RWPE1 (cell line): ENCODE results near the gene COL20A1.

Experiments
- CTCF ChIA-PET: fragments of 350-600 bp; sonication (Branson Sonifier 250); formaldehyde crosslinking; extraction: SDS; loops from one replicate; lab custom pipeline; 2021; lab: Yijun Ruan, JAX
- POLR2A ChIA-PET: fragments of 400-600 bp; formaldehyde crosslinking; extraction: SDS; loops from one replicate; lab custom pipeline; 2020; ENCODE audit warnings: antibody characterized with exemption; ENCODE audit not compliant: low non-redundant PET; lab: Yijun Ruan, JAX
- DNase-seq: peaks from one replicate; pipeline ENCODE4 v3.0.0; 2012; ENCODE audit warnings: low spot score
- H3K27ac ChIP-seq: fragments of 450-650 bp; 2 replicates; pipeline ENCODE4 v1.5.1; 2017
- TF ChIP-seq, protein P1 (sequence below): fragments of 450-650 bp; conservative IDR thresholded peaks from 2 replicates; pipeline ENCODE4 v1.5.1; 2017; ENCODE audit warnings: low read depth, mild to moderate bottlenecking

Gene COL20A1

DNA sequence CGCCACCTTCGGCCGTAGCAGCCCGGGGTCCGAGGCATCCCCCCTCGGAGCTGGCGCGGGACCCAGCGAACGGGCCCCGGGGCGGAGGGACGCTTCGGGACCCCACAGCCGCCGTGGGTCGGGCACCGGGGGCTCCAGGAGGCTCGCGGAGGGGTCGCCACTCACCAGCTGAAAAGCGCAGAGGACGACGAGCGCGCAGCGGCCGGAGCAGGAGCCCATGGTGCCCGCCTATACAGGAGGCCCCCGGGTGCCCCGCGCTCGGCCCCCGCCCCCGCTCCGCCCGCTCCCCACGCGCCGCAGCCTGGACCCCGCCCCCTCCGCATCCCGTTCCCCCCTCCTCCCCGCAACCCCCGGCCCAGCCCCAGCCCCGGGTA, 38.8 kb upstream of the COL20A1 start, which contains the start of gene NKAIN4:
Gene NKAIN4, minus strand, starts transcription at position 232 of the 374 bp plus-strand sequence. Its CDS starts 13 bp downstream, at position 219.
- no peak within 1 kb of the TSS for H3K27ac ChIP-seq
- ChIA-PET CTCF (interaction anchor here (0.9 to 6.4 kb wide), 3 partner anchors 16 to 31 kb away, joined by 3 to 33 read pairs (median 3); no protein-coding TSS in a partner anchor), POLR2A (no interaction called here)
- TF ChIP-seq, protein P1, sequence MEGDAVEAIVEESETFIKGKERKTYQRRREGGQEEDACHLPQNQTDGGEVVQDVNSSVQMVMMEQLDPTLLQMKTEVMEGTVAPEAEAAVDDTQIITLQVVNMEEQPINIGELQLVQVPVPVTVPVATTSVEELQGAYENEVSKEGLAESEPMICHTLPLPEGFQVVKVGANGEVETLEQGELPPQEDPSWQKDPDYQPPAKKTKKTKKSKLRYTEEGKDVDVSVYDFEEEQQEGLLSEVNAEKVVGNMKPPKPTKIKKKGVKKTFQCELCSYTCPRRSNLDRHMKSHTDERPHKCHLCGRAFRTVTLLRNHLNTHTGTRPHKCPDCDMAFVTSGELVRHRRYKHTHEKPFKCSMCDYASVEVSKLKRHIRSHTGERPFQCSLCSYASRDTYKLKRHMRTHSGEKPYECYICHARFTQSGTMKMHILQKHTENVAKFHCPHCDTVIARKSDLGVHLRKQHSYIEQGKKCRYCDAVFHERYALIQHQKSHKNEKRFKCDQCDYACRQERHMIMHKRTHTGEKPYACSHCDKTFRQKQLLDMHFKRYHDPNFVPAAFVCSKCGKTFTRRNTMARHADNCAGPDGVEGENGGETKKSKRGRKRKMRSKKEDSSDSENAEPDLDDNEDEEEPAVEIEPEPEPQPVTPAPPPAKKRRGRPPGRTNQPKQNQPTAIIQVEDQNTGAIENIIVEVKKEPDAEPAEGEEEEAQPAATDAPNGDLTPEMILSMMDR = no peak
- no peak for DNase-seq

DNA sequence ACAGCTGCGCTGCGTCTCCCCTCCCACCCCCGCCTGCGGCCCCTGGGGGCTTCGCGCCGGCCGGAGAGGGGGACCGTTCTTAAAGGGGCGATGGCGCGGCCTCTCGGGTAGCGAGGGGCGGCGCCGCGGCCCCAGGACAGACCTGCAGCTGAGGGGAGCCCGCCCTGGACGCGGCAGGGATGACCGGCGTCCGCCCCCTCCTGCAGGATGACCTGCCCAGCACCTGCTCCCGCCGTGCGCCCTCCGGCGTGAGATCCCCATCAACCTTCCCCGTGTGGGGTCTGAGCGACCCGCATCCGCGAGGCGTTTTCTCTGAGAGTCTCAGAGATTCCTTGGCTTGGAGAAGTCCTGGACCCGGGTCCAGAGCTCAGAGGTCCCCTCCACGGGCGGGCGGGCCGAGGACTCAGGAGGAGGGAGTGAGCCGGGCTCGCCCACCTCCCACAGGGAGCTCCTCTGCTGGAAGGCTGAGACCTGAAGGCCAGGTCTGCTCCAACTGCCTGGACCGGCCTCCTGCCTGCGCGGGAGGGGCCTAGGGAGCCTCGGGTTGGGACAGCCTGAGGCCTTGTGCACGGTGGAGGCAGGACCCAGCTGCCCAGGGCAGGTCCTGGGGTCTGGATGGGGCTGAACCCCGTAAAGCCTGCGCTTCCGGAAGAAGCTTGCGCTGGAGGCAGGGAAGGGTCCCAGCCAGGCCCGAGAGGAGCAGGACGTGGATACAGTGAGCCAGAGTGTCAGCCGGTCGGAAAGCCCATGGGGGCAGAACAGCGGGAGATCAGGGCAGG, 38.2 kb upstream of the COL20A1 start:
- no peak overlapping the region for H3K27ac ChIP-seq
- no peak for DNase-seq
- POLR2A ChIA-PET = no interaction called here
- TF ChIP-seq, protein P1 = no peak
- CTCF ChIA-PET = interaction anchor here (0.6 to 6.4 kb wide), 6 partner anchors 17 to 75 kb away, joined by 3 to 33 read pairs (median 3); no protein-coding TSS in a partner anchor

DNA sequence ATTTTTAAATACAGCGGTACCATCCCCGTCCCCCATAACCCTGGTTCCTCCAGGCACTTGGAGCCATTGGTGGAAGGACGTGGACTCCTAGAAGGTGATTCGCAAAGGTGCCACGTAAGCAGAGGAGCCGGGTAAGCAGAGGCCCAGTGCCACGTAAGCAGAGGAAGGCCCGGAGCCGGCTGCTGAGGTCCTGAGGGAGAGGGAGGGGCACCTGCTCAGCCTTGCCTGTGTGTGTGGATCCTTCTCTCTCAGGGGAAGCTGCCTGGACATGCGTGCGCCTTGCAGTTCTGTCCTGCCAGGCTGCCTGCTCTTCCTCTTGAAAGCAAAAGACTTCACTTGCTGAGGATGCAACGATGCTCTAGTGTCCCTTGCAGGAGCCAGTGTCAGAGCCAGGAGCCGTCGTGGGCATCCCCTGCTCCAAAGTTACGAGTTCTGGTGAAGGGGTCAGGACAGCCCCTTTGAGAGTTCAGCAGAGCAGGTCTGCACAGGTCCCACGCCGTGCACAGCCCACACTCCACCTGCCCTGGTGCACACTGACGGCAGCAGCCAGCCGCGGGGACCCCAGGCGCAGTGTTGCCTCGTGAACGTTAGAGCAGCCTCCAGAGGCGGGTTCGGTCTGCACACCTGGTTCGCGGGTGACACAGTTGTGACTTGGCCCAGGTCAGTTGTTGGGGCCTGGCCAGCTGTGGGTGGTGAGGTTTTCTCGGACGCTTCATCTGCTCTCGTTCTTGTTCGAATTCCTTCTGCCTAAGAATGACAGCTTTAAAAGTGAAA, 36.9 kb upstream of the COL20A1 start:
- ChIA-PET CTCF (interaction anchor here (0.6 to 6.4 kb wide), 3 partner anchors 33 to 281 kb away, joined by 3 to 33 read pairs (median 3); no protein-coding TSS in a partner anchor), POLR2A (interaction anchor here (0.5 kb wide), 1 partner anchor 41 kb away, joined by 3 read pairs; no protein-coding TSS in a partner anchor)
- TF ChIP-seq, protein P1 = no peak
- peak; percentile 93 for DNase-seq
- H3K27ac ChIP-seq = peak overlapping the region; percentile 55

DNA sequence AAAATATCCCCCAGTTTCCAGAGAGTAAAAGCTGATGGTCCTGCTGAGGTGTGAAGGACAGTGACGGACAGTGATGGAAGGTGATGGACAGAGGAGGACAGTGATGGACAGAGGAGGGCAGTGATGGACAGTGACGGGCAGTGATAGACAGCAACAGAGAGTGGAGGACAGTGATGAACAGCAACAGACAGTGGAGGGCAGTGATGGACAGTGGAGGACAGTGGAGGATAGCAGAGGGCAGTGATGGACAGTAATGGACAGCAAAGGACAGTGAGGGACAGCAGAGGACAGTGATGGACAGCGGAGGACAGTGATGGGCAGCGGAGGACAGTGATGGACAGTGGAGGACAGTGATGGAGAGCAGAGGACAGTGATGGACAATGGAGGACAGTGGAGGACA, 36.0 kb upstream of the COL20A1 start:
- ChIA-PET CTCF (interaction anchor here (6.4 kb wide), 1 partner anchor 33 kb away, joined by 33 read pairs; no protein-coding TSS in a partner anchor), POLR2A (no interaction called here)
- peak overlapping the region; percentile 55; the same call in 1 of the 2 replicates for H3K27ac ChIP-seq
- TF ChIP-seq, protein P1 = no peak
- no peak for DNase-seq

DNA sequence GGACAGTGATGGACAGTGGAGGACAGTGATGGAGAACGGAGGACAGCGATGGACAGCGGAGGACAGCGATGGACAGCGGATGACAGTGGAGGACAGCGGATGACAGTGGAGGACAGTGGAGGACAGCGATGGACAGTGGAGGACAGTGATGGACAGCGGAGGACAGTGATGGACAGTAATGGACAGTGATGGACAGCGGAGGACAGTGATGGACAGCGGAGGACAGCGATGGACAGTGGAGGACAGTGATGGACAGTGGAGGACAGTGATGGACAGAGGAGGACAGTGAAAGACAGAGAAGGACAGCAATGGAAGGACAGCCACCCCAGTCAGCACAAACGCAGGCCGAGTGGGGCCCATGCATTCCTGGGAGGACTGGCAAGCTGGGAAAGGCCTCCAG, 35.4 kb upstream of the COL20A1 start:
- ChIA-PET POLR2A (no interaction called here), CTCF (interaction anchor here (0.6 kb wide), 2 partner anchors 22 to 597 kb away, joined by 4 read pairs; partner anchors contain the start of gene BIRC7)
- H3K27ac ChIP-seq = no peak overlapping the region
- TF ChIP-seq, protein P1 = no peak
- DNase-seq = no peak

DNA sequence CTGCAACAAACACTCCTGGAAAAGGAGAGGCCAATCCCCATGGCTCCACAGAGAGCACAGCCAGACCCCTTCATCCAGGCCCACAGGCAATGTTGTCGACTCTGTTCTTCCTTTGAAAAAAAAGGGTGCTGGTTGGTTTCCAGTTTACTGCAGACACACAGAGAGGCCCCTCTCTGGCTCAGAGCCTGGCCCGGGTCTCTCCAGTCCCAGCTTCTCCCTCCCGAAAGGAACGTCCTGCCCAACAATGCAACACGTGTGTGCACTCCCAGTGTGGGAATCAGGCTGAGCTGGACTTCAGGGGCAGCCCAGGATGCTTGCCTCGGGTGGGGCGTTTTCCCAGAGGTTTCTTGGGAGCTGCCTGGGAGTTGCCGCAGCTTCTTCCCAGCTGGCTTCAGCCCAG, 34.2 kb upstream of the COL20A1 start:
- ChIA-PET CTCF (interaction anchor here (0.7 kb wide), 1 partner anchor 21 kb away, joined by 3 read pairs; no protein-coding TSS in a partner anchor), POLR2A (no interaction called here)
- peak overlapping the region; percentile 0; the same call in 1 of the 2 replicates for H3K27ac ChIP-seq
- no peak for DNase-seq
- TF ChIP-seq, protein P1 = no peak
